Measurements from ENCODE around the gene RPP25.
"Not testable (repeated sequence)": the region's sequence is repeated elsewhere in the genome, so short reads cannot be mapped to it uniquely, and the experiment has no call there.

Gene RPP25

GRCh38 chr15:74962219-74962618 is 5.6 kb upstream of the RPP25 start:
- DNase-seq: no peak

DNA sequence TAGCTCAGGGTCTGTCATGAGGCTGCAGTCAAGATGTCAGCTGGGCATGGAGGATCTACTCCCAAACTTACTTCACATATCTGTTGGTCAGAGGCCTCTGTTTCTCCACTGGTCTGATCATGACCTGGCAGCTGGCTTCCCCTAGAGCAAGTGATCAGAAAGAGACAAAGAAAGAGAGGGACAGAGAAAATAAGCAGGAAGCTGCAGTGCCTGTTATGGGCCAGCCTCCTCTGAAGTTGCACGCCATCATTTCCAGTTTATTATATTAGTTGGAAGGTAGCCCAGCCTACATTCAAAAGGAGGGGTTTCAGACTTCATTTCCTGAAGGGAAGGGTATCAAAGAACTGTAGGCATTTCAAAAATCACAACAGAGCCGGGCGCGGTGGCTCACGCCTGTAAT is 5.0 kb upstream of the RPP25 start:
- DNase-seq: no peak

DNA sequence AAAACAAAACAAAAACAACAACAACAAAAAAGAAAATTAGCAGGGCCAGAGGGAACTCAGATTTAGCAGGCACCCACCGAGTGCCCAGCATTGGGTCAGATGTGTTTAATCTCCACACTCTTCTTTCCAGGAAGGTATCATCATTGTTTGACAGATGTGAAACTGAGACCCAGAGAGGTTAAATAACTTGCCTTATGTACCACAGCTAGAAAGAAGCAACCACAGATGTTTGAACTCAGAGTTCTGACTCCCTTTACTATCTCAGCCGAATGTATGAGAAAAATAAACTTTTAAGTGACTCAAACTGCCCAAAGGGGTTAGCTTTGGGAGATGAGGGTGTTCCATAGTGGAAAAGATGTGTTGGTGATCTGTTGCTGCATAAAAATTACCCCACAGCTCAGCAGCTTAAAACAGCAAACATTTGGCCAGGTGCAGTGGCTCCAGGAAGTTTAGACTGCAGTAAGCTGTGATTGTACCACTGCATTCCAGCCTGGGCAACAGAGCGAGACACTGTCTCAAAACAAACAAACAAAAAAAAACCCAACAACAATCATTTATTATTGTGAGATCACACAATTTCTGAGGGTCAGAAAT is 4.5 kb upstream of the RPP25 start:
- DNase-seq: no peak

GRCh38 chr15:74960286-74960685 is 3.7 kb upstream of the RPP25 start:
- DNase-seq: no peak

DNA sequence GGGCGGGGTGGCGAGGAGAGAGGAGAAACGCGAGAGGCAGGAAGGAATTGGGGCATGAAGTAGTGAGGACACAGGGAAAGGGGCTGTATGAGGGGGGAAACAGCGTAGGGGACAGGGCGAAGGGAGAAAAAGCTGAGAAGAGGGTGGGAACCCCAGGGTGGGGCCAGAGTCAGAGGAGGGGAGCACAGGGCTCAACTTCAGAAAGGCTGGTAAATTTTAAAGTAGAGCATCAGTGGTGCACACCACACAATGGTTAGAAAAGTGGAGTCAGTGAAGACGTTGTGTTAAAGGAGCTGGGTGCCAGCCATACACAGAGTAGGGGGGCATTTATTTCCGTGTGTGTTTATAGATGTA is 3.0 kb upstream of the RPP25 start:
- DNase-seq: no peak

DNA sequence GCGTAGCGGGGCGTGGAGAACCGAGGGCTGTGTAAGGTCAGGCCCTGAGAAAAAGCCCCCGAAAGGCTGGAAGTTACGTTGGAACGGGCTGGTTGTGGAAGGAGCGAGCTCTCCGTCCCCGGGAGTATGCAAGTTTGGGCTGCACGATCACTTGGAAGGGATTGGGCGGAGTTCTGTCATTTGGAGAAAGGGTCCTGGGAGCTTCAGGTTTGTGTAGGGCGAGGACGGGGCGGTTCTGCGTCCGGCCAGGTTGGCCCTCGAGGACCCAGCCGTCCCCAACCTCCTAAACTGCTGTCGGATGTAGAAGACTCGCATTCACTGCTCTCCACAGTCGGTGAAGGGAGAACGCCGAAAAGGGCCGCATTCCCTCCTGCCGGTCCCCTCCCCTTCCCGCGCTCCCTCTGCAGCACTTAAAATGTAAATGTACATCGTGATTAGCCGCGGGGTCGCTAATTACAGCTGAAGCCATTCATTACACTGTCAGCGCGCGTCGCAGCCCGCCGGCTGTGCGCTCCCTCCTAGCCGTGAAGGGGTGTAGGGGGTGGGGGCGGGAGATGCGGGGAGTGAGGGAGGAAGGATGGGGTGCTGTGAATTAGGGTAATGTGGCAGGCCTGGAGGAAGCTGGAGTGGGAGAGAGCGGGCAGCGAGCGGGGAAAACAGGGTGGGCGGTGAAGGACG is 2.5 kb upstream of the RPP25 start:
- no peak for DNase-seq

GRCh38 chr15:74958320-74958907 is 1.8 kb upstream of the RPP25 start:
- peak; percentile 44 for DNase-seq

DNA sequence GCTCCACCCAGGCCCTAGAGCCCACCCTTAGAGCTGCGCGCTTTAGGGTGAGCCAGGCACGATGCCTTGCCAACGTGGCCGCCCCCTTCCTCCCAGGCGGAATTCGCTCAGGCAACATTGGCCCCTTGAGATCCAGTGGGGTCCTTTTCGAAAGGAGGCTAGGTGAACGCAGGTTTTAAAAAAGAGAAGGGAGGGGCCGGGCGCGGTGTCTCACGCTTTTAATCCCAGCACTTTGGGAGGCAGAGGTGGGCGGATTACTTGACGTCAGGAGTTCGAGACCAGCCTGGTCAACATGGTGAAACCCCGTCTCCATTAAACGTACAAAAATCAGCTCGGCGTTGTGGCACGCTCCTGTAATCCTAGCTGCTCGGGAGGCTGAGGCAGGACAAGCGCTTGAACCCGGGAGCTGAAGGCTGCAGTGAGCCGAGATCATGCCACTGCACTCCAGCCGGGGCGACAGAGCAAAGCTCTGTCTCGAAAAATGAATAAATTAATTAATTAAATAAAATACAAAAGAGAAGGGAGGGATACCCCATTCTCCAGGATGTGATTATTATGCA is 984 bp upstream of the RPP25 start:
- DNase-seq: no peak

DNA sequence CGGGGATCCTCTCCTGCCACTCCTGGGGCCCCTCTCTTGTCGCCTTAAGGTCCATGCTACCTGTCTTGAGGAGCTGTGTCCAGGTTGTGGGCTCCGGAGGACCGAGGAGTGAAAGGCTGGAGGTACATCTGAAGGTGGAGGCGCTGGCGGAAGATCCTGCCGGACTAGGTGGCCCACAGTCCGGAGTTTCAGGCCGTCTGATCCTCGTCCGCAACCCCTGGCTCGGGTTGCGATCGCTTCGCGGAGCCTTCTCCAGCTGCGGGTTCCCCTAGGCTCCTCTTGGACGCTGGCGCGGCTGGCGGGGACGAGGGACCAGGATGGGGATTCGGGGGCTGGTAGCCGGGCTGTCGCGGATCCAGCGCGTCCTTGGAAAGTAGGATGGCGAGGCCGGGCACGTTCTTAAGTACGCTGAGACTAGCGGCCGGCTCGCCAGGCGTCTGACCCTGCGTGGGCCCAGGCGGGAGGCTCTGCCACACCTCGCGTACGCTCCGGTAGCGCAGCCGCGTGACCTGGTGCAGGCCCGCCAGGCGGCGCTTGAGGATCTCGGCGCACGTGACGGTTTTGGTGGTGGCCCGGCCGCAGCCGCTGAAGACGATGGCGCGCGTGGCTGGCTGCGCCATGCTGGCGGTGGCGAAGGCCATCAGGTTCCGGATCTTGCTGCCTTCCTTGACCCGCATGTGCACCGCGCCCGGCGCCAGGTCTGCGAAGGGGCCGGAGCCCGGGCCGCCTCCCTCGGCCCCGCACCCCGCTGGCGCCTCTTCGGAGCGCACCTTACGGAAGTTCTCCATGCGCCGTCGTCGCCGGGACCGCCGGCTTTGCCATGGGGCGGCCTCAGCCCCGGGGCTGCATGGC is 550 bp downstream of the RPP25 start:
- DNase-seq: peak; percentile 51

DNA sequence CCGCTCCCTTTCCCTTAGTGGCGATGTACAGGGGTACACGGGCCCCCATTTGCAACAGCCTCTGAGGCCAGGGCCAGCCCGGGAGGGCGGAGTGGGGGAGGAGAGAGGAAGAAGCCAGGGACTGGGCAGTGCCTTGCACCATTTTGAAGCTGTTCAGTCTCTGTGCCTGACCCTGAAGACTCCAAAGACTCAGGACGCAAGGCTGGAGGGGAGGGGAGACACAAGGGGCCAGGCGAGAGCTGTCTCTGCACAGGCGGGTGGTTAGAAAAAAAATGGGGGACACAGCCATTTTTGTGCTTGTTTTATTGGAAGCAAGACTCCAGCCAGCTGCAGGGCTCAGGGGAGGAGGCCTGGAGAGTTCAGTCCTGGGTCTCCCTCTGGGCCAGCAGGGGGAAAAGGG is 1.6 kb downstream of the RPP25 start:
- no peak for DNase-seq

DNA sequence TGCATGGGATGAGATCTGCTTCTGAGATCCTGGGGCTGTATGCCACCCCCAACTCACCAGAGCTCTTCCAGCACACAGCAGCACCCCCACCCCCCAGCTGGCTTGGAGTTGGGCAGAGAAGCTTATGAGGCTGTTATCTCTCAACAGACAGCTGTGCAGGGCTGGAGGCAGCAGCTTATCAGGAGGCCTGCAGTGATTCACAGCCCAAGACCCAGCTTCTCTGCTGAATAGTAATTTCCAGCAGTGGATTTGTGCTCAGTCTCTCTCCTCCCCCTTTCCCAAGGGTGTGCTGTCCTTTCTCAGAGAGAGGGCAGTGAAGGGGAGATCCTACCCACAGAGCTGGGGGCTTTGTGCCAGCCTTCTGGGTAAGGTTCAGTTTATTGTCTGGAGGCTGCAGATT is 2.1 kb downstream of the RPP25 start:
- no peak for DNase-seq

GRCh38 chr15:74951006-74951405 is 5.6 kb downstream of the RPP25 start:
- DNase-seq: no peak

GRCh38 chr15:74950078-74950908 is 6.3 kb downstream of the RPP25 start:
- DNase-seq: peak; percentile 41

- peak; percentile 94 for DNase-seq
Observed at GRCh38 chr15:74937590-74938371, 18.8 kb downstream of the RPP25 start, which contains the start of gene COX5A. TSS of gene COX5A (minus strand) at chr15:74938073. CDS start at chr15:74938014, 59 bp downstream.

- no peak for DNase-seq
Observed at GRCh38 chr15:74937272-74937589, 19.3 kb downstream of the RPP25 start.

DNA sequence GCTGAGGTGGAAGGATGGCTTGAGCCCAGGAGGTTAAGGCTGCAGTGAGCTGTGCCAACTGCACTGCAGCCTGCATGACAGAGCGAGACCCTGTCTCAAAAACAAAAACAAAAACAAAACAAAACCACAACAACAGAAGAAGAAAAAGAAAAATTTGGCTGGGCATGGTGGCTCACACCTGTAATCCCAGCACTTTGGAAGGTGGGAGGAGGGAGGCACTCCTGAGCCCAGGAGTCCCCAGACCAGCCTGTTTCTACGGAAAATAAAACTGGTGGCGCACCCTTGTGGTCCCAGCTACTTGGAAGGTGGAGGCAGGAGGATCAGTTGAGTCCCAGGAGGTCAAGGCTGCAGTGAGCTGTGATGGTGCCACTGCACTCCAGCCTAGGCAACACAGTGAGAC is 21.4 kb downstream of the RPP25 start:
- not testable (repeated sequence) for DNase-seq

DNA sequence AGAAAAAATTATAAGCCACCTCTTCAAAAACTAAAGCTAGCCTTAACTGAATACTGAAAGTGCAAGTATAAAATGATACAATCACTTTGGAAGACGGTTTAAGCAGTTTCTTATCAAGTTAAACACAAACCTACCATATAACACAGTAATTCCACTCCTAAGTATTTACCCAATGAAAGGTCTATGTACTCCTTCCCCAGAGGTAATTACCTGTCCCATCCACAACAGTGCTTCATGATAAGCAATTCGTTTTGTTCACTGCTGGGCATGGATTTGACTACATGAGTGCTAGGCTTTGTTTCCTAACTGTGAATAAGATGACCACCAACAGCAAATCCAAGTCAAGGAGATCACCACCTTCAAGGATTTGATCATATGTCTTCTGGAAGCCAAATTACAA is 23.0 kb downstream of the RPP25 start:
- no peak for DNase-seq

DNA sequence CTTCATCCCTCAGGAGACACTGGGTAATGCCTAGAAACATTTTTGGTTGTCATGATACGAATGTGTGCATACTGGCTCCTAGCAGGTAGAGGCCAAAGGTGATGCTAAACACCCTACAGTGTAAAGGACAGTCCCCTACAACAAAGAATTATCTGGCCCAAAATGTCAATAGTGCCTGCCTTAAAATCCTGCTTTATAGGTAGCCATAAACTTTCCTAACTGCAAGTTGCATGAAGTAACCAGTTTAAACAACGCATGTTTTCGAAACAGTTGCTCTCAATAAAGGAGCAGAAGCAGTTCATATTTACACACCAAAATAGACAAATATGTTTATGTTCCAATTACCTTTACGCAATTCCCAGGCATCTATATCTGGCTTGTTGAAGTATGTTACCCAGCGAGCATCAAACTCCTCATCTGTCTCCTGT is 27.8 kb downstream of the RPP25 start:
- DNase-seq: no peak

- no peak for DNase-seq
Observed at GRCh38 chr15:74924525-74924924, 32.0 kb downstream of the RPP25 start.

GRCh38 chr15:74920456-74920855 is 36.1 kb downstream of the RPP25 start:
- DNase-seq: no peak

DNA sequence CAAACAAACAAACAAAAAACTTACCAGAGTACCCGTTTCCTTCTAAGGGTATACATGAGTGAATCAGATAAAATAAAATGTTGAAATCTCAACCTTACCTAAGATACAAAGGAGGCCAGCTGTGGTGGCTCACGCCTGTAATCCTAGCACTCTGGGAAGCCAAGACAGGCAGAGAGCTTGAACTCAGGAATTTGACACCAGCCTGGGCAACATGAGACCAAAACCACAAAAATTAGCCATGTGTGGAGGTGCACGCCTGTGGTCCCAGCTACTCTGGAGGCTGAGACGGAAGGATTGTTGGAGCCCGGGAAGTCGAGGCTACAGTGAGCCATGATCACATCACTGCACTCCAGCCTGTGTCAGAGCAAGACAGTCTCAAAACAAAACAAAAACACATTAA is 38.9 kb downstream of the RPP25 start:
- DNase-seq: no peak

DNA sequence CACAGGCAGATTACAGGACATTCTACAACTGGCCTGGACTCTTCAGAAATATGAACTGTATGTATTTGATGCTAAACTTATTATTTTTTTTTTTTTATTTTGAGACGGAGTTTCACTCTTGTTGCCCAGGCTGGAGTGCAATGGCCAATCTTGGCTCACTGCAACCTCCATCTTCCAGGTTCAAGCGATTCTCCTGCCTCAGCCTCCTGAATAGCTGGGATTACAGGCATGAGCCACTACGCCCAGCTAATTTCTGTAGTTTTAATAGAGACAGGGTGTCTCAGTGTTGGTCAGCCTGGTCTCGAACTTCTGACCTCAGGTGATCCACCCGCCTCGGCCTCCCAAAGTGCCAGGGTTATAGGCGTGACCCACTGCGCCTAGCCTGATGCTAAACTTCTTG is 42.8 kb downstream of the RPP25 start:
- DNase-seq: not testable (repeated sequence)
